HG02678 (cell line): Measurements from ENCODE around the gene HNRNPDL.
"Not testable (repeated sequence)": the region's sequence is repeated elsewhere in the genome, so short reads cannot be mapped to it uniquely, and the experiment has no call there.

Experiments used
- ATAC-seq: cut with Tn5 transposase; IDR thresholded peaks from one replicate; pipeline ENCODE4 v1.9.1; 2021; ENCODE audit warnings: mild to moderate bottlenecking, moderate library complexity; ENCODE audit not compliant: unreplicated experiment

The HNRNPDL gene

DNA sequence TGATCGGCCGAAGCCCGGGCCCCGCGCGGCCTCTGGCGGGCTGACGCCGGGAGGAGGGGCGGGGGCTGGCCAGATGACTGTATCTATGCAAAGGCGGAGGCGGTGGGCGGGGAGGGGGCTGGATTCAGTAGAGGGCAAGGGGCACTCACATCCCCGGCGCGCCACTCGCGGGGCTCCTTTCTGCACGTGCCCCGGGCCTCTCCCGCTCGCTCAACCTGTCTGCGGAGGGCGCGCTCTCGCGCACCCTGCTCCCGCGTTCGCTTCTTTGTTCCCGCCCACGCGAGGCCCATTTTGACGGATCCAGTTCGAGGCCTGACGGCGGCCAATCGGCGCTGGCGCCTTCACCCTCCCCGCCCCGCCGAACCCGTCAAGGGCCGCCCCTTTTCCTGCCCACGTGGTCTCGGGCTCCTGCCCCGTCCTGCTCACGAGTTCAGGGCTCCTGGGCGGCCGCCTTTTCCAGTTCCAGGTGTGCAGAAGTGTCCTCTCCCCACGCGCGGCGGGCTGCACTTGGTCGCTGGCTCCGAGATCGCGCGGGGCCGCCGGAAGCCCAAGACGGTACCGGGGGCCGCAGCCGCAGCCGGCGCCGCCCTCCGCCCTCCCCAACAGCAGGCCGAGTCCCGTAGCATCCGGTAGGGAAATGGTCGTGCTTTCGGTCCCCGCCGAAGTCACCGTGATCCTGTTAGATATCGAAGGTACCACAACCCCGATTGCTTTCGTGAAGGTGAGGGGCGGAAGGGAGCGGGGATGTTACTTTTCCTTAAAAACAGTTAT lies at the start of gene HNRNPDL, which contains the start of gene ENOPH1:
Gene HNRNPDL, minus strand, starts transcription at position 270 of the 771 bp plus-strand sequence. CDS start 772 bp downstream, outside the sequence.
Gene ENOPH1, plus strand, starts transcription at position 398 of the 771 bp plus-strand sequence. Its CDS starts 240 bp downstream, at position 638.
- ATAC-seq: peak; percentile 76

DNA sequence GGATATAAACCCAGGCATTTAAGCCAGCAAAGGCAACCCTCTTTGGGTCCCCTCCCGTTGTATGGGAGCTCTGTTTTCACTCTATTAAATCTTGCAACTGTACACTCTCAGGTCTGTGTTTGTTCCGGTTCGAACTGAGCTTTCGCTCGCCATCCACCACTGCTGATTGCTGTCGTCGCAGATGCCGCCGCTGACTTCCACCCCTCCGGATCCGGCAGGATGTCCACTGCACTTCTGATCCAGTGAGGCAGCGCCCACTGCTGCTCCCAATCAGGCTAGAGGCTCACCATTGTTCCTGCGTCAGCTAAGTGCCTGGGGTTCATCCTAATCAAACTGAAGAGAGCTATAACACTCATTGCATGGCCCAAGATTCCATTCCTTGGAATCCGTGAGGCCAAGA lies 49.3 kb upstream of the HNRNPDL start:
- no peak for ATAC-seq

DNA sequence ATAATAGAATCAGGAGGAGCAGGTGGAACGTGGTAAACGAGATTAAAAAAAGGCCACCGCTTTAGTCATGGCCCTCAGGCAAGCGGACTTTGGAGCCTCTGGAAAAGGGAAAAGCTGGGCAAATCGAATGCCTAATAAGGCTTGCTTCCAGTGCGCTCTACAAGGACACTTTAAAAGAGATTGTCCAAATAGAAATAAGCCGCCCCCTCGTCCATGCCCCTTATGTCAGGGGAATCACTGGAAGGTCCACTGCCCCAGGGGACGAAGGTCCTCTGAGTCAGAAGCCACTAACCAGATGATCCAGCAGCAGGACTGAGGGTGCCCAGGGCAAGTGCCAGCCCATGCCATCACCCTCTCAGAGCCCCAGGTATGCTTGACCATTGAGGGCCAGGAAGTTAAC lies 47.2 kb upstream of the HNRNPDL start:
- not testable (repeated sequence) for ATAC-seq

DNA sequence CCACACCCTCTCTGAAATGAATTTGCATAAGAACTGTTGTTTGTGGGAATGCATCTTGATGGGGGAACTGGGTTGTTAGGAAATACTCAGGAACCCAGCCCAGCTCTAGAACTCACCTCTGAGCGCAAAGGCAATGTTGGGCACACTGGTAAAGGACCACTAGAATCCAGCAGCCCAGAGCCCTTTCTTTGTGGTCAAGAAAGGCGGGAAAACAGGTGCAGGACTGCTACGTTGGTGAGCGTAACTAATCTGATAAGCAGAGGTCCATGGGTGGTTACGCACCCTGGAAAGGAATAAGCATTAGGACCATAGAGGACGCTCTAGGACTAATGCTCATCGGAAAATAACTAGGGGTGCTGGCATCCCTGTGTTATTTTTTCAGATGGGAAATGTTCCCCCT lies 45.7 kb upstream of the HNRNPDL start:
- ATAC-seq: not testable (repeated sequence)

- ATAC-seq: no peak
Observed at GRCh38 chr4:82473621-82474164, 43.4 kb upstream of the HNRNPDL start.

DNA sequence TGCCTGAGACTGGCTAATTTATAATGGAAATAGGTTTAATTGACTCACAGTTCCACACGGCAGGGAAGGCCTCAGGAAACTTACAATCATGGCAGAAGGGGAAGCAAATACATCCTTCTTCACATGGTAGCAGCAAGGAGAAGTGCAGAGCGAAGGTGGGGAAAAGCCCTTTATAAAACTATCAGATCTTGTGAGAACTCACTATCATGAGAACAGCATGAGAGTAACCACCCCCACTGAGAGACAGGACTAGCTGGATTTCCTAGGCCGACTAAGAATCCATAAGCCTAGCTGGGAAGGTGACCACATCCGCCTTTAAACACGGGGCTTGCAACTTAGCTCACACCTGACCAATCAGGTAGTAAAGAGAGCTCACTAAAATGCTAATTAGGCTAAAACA lies 42.8 kb upstream of the HNRNPDL start:
- ATAC-seq: not testable (repeated sequence)

DNA sequence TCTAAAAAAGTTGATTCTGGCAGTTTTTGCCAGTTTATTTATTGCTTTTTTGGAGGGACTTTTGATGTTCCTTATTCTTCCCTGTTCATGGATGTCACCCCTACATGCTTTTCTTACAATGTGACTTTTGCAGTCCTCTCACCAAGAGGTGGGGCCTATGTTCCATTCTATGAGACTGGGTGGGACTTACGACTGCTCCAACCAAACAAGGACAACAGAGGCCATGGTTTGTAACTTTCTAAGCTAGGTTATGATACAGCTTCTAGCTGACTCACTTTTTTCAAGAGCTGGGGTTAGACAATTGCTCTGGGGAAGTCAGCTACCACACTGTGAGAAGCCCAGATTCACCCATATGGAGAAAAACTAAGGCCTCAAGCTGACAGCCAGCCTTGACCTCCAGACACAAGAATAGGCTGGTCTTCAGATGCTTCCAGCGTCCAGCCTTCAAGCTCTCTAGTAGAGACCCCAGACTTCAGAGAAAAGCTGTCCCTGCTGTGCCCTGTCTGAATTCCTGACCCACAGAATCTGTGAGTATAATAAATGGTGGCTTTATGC lies 39.6 kb upstream of the HNRNPDL start:
- no peak for ATAC-seq

DNA sequence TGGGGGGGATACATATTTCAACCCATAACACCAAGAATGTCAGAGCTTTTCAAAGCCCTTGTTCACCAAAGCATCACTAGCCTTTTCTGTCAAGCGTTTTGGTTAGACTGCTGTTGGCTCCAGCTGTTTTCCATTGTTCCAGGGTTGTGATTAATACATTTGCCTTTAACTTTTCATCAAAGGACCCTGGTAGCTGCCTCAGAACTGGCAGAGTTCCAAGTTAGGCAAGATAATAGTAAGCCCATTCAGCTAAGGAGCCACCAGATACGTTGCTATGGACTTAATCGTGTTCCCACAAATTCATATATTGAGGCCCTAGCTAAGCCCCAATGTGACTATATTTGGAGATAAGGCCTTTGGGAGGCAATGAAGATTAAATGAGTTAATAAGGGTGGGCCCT lies 37.2 kb upstream of the HNRNPDL start:
- ATAC-seq: no peak

- ATAC-seq: no peak
Observed at GRCh38 chr4:82463221-82463620, 33.0 kb upstream of the HNRNPDL start.

DNA sequence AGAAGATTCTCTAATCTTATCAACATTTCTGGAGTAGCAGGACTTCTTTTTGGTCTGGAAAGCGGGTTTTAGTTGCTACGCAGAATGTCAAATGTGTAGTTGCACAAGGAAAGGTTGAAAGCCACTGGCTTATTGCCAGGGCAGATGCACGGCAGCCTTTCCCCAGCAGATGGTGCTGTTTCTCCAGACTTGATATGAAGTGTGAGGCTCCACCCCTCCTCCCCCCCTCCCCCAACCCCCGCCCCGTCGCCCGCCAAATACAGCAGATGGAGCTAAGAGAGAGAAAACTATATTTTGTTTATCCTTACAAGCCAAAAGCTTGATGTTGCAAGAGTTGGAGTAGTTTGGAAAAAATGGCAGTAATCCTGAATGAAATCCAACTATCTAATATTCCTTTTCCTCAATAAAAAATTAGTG lies 32.2 kb upstream of the HNRNPDL start:
- ATAC-seq: peak; percentile 86

GRCh38 chr4:82461710-82462109 lies 31.4 kb upstream of the HNRNPDL start:
- no peak for ATAC-seq

GRCh38 chr4:82458729-82459128 lies 28.5 kb upstream of the HNRNPDL start:
- ATAC-seq: no peak

- ATAC-seq: no peak
Observed at GRCh38 chr4:82457266-82457665, 27.0 kb upstream of the HNRNPDL start.

DNA sequence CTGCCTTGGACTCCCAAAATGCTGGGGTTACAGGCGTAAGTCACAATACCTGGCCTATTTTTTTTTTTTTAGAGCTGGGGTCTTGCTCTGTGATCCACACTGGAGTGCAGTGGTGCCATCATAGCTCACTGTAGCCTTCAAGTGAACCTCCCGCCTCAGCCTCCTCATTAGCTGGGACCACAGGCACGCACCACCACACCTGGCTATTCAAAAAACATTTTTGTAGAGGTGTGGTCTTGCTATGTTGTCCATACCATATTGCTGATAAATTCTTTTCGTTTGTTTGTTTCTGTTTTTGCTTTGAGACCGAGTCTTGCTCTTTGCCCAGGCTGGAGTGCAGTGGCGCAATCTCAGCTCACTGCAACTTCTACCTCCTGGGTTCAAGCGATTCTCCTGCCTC lies 21.8 kb upstream of the HNRNPDL start:
- ATAC-seq: no peak

GRCh38 chr4:82450966-82451755 lies 20.9 kb upstream of the HNRNPDL start:
- no peak for ATAC-seq

DNA sequence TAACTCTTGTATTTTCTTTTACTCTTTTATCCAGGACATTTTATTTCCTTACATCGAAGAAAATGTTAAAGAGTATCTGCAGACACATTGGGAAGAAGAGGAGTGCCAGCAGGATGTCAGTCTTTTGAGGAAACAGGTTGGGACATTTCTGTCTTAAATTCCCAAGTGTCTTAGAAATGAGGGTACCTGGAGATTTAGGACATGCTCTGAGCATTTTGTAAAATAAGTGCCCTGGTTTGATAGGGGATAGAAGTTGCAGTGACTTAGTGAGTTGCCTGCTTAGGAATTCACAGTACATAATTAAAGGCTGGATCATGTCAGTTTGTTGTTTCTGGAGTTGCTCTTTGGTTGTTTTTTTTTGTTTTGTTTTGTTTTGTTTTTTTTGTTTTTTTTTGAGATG lies 17.6 kb upstream of the HNRNPDL start:
- ATAC-seq: no peak

GRCh38 chr4:82439088-82439487 lies 8.8 kb upstream of the HNRNPDL start:
- no peak for ATAC-seq

- ATAC-seq: no peak
Observed at GRCh38 chr4:82437285-82438005, 7.2 kb upstream of the HNRNPDL start.

DNA sequence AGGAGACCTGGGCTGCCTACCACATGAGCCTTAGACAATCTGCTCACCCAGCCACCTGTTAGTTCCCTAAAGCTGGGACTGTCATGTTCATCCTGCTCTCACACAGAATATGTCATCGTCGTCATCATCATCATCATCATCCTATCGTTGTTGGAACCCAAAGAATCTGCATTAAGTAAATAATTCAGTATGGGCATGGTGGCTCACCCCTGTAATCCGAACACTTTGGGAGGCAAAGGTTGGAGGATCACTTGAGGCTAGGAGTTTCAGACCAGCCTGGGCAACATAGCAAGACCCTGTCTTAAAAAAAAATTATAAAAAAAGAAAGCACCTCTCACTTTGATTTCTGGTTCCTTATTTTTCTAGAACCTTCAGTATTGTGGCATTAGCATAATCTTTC lies 6.5 kb upstream of the HNRNPDL start:
- ATAC-seq: no peak

DNA sequence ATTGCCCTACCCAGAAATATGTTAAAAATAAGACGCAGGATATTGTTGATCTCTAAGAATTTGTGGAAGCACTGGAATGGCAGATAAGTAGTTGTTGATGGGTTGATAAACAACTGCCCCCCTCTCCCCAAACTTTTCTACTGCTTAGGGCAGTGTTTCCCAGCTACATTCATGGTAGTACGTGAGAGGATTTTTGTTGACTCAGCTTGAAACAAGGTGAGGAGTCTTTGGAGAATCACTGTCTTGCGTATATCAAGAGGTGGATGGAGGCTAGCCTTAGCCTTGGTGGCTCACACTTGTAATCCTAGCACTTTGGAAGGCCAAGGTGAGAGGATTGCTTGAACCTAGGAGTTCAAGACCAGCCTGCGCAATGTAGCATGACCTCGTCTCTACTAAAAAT lies 5.9 kb upstream of the HNRNPDL start:
- no peak for ATAC-seq

GRCh38 chr4:82434949-82435348 lies 4.7 kb upstream of the HNRNPDL start:
- ATAC-seq: no peak
